ENCODE data around the gene IL1F10.

- TF ChIP-seq POLR2AphosphoS5 (IDR thresholded peaks at IDR 0.05) (no peak), POLR2A (IDR thresholded peaks at IDR 0.05) (no peak), CTCF (IDR thresholded peaks at IDR 0.05) (no peak)
These were observed 53.1 kb downstream of the IL1F10 start for GRCh38 chr2:113120861-113121260.

Data from suprapubic skin (tissue), 4 donors.